Stimulated activated CD8-positive, alpha-beta memory T cell treated with anti-CD3 and anti-CD28 coated beads, Interleukin-12 subunit alpha, Interleukin-12 subunit beta, amount 100 ng/mL, for 24 hours (primary cell): ENCODE measurements around the gene BIRC6.
"Not testable (repeated sequence)": the region's sequence is repeated elsewhere in the genome, so short reads cannot be mapped to it uniquely, and the experiment has no call there.

Source experiments
- DNase-seq: peaks from one replicate; pipeline ENCODE4 v3.0.0-alpha.2; 2020; ENCODE audit errors: extremely low read depth

Gene BIRC6

DNA sequence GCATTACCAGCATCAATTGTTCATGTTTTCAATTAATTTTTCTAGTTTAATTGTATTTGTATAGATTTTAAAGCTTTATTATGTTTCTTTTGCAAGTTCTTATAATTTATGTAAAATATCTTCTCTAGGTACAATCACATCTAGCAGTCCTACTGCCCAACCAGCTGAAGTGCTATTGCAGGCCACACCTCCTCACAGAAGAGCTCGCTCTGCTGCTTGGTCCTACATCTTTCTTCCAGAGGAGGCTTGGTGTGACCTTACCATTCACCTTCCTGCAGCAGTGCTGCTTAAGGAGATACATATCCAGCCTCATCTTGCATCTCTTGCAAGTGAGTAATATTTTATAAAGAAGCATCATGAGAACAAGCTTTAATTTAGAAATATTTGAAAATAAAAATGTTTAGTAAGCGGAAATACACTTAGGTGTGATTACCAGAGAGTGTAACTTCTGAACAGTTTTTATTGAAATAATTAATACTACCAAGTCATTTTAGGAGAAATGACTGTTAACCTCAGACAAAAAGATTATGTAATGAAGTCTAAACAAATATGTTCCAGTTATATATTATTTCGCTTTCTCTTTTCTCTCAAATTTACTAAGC, 148.2 kb downstream of the BIRC6 start:
- DNase-seq: no peak

DNA sequence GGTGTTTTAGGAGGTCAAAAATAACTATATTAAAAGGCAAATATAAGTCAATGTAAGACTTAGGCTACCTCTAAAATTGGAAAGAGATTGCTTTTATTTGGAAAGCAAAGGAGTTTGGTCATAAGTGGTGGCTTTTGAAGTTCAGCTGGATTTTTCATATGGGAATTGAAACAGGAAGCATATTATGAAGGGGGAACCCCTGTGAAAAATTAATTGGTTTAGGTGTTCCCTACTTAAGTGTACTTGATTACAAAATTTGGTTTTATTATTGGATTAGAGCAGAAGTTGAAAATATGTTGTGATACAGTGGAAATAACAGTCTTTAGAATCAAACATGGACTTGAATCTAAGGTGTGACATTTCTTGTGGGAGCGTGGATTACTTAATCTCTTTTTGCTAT, 149.6 kb downstream of the BIRC6 start:
- DNase-seq: no peak

DNA sequence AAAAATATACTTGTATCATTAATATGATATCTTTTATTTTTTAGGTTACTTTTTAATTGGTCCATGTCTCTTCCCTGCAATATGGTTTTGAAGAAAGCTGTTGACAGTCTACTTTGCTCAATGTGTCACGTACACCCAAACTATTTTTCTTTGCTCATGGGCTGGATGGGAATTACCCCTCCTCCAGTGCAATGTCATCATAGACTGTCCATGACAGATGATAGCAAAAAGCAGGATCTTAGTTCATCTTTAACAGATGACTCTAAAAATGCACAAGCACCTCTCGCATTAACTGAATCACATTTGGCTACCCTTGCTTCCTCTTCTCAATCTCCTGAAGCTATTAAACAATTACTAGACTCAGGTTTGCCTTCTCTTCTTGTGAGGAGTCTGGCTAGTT, 158.1 kb downstream of the BIRC6 start:
- no peak for DNase-seq

DNA sequence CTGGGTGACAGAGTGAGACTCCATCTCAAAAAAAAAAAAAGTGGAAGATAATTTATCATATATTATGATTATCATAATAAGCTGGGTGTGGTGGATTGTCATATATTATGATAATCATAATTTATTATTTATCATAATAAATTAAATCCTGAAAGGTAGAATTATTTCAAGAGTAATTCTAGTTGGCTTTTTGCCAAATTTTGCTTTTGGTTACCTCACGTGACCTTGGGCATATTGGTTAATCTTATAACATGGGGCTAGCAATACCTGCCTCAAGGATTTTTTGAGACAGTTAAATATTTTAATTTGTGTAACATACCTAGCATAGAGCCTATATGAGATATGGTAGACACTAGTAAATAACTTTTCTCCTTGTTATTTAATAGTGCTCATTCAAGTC, 159.7 kb downstream of the BIRC6 start:
- no peak for DNase-seq

DNA sequence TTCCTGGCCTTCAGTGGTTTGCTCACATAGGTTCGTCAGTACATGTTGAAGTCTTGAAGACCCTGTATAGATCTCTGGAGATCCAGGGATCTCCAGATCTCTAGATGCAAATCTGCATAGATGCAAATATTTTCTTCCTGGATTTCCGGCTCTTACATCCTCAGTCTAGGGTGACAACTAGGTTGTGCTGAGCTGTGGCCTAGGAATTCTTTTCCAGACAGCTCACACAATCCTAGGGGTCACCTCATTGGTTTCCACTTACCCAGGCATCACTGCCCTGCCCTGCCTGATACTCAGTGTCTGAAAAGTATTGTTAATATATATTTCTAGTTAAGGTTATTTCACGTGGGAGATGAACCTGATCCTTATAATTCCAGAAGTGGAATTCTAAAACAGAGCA, 165.9 kb downstream of the BIRC6 start:
- DNase-seq: no peak

DNA sequence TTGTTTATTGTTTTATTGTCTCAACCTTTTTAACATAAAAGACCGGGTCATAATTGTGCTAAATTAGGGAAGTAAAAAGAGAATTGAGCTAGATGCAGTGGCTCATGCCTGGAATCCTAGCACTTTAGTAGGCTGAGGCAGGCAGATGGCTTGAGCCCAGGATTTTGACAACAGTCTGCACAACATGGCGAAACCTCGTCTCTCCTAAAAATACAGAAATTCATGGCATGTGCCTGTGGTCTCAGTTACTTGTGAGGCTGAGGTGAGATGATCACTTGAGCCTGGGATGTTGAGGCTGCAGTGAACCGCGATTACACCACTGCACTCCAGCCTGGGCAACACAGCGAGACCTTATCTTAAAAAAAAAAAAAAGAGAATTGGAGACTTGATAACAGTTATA, 166.9 kb downstream of the BIRC6 start:
- DNase-seq: no peak

DNA sequence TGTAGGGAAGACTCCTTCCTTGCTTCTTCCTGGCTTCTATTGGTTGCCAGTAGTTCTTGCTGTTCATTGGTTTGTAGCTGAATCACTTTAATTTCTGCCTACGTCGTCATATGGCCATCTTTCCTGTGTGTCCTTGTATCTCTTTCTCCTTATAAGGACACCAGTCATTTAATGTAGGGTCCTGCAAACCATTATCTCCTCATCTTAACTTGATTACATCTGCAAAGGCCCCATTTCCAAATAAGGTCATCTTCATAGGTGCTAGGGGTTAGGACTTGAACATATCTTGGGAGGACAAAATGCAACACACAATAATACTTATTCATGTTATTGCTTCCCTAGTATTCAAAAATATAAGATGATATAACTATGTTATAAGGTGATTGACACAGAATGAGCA, 175.5 kb downstream of the BIRC6 start:
- no peak for DNase-seq

DNA sequence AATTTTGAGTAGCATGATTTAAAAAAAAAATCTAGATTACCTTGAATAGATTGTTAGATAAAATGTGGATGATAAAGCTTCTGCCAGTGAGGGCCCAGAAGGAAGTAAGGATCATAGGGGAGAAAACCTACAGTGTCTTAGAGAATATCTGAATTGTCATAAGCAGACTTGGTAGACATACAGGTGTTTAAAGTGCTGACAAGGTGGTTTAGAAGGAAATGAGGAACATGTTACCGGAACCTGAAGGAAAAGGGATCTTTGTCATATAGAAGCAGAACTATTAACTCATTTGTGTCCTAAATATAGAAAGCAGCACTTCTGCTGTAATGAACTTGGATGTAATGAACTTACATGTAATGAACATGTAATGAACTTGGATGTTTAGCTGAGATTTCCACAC, 176.1 kb downstream of the BIRC6 start:
- DNase-seq: no peak

DNA sequence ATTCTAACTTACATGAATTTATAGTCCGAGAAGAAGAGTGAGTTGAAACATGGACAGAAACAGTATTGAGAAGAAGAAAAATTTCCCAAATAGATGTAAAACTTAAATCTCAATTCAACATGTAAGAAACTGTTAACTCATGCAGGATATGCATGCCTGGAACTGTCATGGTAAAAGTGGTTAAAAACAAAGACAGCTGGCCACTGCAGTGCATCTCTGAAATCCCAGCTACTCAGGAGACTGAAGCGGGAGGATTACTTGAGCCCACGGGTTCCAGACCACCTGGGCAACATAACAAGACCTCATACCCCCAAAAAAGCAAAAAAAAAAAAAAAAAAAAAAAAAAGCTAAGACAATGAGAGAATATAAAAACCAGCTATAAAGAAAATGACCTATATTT, 178.0 kb downstream of the BIRC6 start:
- DNase-seq: no peak

DNA sequence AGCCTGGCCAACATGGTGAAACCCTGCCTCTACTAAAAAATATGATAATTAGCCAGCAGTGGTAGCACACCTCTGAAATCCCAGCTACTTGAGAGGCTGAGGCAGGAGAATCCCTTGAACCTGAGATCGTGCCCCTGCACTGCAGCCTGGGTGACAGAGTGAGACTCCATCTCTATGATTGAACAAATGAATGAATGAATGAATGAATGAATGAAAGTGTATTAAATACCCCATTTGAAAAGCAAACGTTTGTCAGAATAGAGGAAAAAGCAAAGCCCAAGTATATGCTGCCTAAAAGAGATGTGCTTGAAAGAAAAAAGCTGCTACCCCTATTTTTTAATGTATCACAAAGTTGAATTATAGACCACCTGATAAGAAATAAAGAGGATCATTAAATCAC, 181.9 kb downstream of the BIRC6 start:
- DNase-seq: no peak

DNA sequence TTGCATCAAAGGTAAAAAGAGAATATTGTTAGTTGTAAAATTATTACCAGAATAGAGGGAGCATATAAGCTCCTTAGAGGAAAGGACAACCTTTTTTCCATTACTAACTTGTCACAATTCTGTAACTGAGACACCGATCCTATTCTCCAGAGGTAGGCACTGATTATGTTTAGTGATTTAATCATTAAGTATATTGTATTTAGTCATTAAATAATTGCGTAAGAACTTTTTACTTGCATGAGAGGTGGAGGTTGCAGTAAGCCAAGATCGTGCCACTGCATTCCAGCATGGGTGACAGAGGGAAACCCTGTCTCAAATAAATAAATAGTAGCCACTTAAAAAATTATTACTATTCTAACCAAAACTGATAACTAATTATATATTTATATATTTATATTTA, 195.7 kb downstream of the BIRC6 start:
- DNase-seq: not testable (repeated sequence)

DNA sequence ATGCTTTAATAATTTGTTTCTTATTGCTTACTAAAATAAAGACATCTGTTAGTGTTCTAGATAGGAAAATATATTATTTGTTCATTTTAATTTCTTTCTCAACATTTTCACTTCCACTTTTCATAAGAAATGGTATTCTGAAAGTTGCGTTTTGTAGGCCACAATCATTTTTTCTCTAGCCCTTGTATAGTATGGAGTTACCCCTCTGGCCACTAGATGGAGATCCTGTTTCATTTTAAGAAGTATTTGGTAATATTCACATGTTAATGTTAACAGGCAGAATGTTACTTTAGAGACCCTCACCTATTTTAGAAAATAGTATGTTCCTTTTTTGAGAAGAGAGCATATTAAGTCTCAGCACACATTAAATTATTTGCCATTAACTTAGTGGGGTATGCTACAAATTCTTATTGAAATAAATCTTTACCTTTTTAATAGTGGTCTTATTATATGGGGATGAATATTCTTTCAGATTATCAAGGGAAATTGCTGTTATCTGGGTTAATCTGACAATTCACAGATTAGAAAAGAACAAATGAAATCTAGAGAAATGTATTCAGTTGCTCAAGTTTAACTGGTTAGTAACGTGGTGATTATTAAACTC, 197.1 kb downstream of the BIRC6 start:
- no peak for DNase-seq

DNA sequence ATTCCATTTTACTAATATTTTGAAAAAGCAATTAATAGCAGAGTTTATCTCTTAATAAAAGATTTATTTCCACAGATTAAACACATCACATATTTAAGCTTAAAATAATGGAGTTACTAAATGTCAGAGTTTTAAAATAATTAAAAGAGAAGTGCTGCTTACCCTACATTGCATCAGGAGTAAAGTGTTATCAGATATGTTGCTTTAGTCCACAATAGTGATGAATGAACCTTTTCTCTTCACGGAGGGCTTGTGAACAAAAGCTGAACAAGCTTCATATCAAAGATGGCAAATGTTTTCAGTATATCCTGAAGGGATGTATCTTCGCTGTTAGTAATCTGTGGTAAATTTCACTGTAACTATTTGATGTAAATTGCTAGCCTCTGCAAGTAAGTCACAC, 201.7 kb downstream of the BIRC6 start:
- no peak for DNase-seq

DNA sequence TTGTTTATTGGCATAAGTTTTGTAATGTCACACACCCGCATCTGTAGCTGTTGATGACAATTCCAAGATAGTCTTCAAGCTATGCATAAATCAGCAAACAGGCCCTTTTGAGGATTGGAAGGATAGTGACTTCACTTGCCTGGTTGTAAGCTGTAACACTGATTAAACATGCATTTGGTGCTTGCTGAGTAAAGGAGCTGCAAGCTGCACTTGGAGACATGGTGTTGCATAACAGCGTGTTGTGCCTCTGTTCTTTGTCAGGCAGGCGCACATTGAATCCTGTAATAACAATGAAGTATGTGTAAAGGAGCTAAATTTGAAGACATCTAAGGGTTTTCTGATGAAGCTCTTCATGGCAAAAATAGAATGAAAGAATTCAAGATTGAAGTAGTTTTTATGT, 202.3 kb downstream of the BIRC6 start:
- no peak for DNase-seq

DNA sequence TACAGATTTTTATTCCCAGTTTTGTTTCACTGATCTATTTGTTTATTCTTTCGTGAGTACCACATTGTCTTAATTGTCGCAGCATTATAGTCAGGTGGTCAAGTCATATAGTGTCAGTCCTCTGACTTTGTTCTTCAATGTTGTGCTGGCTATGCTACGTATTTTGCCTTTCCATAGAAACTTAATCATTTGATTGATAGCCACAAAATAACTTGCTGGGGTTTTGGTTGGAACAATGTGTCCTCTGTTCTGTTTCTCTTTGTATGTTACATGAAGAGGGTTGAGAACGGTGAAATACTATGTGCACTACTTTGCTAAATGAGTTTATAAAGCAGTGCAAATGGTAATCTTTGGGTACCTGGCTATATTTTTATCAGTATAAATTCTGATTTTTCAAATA, 206.1 kb downstream of the BIRC6 start:
- DNase-seq: no peak

DNA sequence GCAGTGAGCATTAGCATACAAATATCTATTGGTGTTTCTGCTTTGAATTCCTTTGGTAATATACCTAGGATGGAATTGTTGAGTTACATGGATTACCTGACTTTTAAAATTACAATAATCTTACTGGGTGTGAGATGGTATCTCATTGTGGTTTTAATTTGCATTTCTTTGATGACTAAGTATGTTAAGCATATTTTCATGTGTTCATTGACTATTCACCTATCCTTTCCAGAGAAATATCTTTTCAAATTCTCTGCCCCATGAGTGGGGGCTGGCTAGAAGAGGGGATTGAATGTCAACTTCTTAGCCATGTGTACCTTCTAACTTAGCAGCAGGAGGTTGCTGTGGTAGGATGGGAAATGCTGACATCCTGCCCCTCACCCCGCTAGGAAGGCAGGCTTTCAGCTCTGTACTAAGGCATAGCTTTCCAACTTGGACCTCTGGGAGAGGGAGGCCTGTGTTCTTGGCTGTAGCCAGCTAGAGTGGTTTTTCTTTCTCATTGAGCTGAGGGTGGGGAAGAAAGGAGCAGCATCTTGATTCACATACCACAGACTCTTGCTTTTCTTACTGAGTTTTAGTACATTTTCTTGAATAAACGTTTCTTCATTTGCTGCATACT, 207.7 kb downstream of the BIRC6 start:
- no peak for DNase-seq

DNA sequence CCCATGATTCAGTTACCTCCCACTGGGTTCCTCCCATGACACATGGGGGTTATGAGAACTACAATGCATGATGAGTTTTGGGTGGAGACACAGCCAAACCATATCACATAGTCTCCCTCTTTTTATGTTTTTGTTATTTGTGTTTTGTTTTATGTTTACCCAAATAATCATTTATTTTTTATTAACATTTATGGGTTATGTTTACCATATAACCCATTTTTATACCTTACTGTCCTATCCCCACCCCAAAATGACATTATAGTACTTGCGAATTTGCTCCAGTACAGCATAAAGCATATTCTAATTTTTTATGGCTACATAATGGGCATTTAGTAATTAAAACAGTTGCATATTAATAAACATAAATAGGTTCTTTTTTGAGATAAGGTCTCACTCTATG, 209.1 kb downstream of the BIRC6 start:
- DNase-seq: no peak

DNA sequence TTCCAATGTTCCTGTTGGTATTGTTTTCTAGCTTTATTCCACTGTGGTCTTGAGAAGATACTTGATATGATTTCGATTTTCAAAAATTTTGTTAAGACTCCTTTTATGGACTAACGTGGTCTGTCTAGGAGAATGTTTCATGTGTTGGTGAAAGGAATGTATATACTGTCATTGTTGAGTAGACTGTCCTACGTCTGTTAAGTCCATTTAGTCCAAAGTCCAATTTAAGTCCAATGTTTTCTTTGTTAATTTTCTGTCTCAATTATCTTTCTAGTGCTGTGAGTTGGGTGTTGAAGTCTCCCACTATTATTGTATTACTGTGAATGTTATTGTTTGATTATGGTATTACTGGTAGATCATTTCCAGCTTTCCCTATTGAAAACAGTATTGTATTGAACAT, 215.2 kb downstream of the BIRC6 start:
- DNase-seq: no peak

DNA sequence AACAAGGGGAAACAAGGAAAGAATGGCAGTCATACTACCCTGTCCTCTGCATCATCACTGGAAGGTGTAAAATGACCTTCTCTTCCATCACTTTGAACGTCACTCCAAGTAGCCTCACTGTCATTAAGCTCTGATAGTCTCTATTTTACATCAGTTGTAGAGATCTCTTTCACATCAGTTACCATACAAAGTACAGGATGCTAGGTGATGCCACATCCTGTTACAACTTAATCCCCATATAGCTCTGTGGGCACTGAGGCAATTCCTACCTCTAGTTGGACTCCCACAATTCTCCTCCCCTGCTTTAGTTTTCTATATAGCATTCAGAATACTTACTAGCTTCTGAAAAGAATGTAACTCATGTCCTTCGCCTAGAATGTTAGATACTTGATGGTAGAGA, 215.9 kb downstream of the BIRC6 start:
- DNase-seq: no peak

DNA sequence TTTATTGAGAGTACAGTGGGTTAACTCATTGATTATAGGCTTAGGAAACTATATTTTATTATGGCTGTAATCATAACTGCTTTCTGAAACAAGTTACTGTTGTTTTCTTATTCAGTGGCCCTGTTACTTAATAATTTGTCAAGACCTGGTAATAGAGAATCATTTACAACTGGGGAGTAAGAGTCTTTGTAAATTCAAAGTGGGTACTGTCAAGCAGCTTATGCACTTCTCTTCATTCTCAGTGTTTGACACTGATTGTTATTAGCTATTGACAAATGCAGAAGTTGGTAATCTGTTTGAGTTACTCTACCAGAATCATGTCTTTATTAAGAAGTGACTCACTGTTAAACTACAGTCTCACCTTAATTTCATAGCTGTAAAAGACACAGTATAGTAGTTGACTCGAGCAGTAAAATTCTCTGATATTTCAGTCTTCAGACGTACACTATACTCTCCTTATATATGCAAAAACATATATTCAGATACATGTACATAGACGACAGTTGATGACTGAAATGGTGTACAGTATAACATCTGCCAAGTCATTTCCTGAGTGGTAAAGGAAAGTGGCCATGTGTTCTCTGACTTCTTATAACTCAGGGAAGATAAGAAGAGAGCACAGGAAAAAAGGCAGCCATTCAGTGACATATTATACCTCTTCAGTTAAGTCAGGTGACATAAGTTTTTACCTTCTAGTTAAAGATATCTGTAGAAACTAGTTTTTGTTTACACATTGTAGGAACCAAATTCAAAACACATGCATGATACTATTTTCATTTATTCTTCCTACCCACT, 235.0 kb downstream of the BIRC6 start:
- no peak for DNase-seq

DNA sequence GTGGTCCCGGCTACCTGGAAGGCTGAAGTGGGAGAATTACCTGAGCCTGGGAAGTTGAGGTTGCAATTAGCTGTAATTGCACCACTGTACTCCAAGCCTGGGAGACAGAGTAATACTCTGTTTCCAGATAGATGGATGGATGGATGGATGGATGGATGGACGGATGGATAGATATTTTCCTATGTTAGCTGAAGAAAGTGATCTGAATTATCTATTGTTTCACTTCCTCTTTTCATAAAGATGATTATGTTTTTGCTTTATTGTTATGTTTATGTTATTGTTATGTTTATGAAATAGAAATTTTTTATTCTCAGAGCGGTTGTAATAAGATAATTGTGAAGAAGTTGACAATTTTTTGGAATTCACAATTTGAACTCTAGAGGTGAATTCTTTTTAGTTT, 237.8 kb downstream of the BIRC6 start:
- no peak for DNase-seq

DNA sequence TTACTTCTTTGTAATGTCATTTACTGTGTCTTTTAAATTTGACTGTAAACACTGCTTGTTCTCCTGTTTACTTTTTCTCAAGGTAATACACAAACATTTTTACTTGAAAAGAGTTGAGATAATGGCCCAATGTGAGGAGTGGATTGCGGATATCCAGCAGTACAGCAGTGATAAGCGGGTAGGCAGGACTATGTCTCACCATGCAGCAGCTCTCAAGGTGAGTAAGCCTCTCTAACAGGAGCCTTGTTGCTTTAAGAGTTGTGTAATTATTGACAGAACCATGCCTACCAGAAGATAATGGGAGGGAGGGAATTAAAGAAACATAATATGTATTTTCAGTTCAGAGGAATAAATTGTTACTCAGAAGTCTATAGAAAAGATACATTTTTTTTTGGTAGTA, 254.5 kb downstream of the BIRC6 start:
- no peak for DNase-seq

DNA sequence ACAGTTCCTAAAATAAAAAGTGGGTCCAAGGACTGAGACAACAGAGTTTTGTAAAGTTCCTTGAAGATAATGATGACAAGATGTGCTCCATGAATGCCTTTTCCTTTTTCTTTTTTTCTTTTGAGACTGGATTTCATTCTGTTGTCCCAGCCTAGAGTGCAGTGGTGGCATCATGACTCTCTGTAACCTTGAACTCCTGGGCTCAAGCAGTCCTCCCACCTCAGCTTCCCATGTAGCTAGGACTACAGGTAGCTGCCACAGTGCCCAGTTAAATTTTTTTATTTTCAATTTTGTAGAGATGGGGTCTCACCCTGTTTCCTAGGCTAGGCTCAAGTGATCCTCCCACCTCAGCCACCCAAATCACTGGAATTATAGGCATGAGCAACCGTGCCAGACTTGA, 254.9 kb downstream of the BIRC6 start:
- DNase-seq: no peak
